ENCODE data around the gene PCDH9.

Gene PCDH9

GRCh38 chr13:66585669-66586203 lies 644.4 kb downstream of the PCDH9 start:
- TF ChIP-seq, protein P1, sequence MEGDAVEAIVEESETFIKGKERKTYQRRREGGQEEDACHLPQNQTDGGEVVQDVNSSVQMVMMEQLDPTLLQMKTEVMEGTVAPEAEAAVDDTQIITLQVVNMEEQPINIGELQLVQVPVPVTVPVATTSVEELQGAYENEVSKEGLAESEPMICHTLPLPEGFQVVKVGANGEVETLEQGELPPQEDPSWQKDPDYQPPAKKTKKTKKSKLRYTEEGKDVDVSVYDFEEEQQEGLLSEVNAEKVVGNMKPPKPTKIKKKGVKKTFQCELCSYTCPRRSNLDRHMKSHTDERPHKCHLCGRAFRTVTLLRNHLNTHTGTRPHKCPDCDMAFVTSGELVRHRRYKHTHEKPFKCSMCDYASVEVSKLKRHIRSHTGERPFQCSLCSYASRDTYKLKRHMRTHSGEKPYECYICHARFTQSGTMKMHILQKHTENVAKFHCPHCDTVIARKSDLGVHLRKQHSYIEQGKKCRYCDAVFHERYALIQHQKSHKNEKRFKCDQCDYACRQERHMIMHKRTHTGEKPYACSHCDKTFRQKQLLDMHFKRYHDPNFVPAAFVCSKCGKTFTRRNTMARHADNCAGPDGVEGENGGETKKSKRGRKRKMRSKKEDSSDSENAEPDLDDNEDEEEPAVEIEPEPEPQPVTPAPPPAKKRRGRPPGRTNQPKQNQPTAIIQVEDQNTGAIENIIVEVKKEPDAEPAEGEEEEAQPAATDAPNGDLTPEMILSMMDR (IDR thresholded peaks at IDR 0.05; ENCODE audit: borderline replicate concordance, insufficient read depth, low read depth, low read length) = no peak
- no peak overlapping the region for H3K4me3 ChIP-seq (ENCODE audit: low read depth, low read length)

DNA sequence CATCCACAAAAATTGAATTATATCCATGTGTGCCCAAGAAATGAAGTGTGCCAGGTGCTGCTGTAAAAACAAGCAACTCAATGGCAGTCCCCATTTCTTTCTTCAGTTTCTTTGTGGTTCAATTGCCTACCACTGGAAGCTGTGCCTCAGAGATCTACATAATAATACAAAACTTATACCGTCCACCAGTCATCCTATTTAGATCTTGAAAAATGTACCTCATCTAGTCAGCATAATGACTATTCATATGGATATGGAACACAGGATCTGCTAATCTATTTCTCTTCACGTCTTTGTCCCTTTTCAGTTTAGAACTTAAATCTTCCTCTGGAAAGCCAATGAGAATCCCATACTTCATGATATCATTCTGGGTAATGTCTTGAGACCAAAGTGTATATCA lies 648.5 kb downstream of the PCDH9 start:
- no peak overlapping the region for H3K4me3 ChIP-seq (ENCODE audit: low read depth, low read length)
- TF ChIP-seq, protein P1 (IDR thresholded peaks at IDR 0.05; ENCODE audit: borderline replicate concordance, insufficient read depth, low read depth, low read length) = no peak

GRCh38 chr13:66578305-66578704 lies 651.8 kb downstream of the PCDH9 start:
- TF ChIP-seq, protein P1 (IDR thresholded peaks at IDR 0.05; ENCODE audit: borderline replicate concordance, insufficient read depth, low read depth, low read length) = no peak
- H3K4me3 ChIP-seq (ENCODE audit: low read depth, low read length) = no peak overlapping the region

GRCh38 chr13:66577358-66577757 lies 652.8 kb downstream of the PCDH9 start:
- TF ChIP-seq, protein P1 (IDR thresholded peaks at IDR 0.05; ENCODE audit: borderline replicate concordance, insufficient read depth, low read depth, low read length) = no peak
- no peak overlapping the region for H3K4me3 ChIP-seq (ENCODE audit: low read depth, low read length)

- no peak overlapping the region for H3K4me3 ChIP-seq (ENCODE audit: low read depth, low read length)
- TF ChIP-seq, protein P1 (IDR thresholded peaks at IDR 0.05; ENCODE audit: borderline replicate concordance, insufficient read depth, low read depth, low read length) = no peak
These were observed 653.8 kb downstream of the PCDH9 start for GRCh38 chr13:66576381-66576780.

DNA sequence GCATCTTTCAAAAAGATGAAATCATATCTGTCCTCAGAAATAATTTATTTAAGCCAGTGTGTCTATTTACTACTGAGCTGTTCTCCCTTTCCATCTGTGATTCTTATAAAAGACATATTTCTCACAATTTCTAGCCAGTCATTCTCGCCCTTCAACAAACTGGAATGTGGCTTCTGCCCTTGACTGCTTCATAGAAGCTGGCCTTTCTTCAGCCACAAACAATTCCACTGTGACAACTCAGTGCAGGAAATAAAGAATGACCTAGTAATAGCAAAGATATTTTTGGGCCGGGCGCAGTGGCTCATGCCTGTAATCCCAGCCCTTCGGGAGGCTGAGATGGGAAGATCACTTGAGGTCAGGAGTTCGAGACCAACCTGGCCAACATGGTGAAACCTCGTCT lies 655.5 kb downstream of the PCDH9 start:
- TF ChIP-seq, protein P1 (IDR thresholded peaks at IDR 0.05; ENCODE audit: borderline replicate concordance, insufficient read depth, low read depth, low read length) = no peak

DNA sequence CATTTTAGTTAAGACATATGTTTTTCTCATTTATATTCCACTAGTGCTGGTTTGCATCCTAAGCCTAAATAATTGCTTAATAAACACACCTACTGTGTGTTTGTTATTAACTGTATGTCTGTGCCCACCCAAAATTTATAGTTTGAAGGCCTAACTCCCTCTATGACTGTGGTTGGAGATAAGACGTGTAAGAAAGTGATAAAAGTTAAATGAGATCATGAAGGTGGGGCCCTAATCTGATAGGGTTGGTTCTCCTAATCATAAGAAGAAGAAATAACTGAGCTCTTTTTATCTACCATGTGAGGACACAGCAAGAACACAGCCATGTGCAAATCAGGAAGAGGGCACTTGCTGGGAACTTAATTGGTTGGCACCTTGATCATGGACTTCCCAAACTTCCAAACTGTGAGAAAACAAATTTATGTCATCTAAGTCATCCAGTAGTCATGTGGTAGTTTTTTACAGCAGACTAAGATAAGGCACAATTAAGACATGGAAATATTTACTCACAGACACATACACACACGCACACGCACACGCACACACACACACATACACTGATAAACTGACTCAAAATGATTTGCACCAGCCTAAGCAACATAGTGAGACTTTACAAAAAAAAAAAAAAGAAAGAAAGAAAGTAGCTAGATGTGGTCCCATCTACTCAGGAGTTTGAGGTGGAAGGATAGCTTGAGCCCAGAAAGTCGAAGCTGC lies 662.1 kb downstream of the PCDH9 start:
- H3K4me3 ChIP-seq (ENCODE audit: low read depth, low read length) = no peak overlapping the region
- TF ChIP-seq, protein P1 (IDR thresholded peaks at IDR 0.05; ENCODE audit: borderline replicate concordance, insufficient read depth, low read depth, low read length) = no peak

More for the DNA sequence above, 655.5 kb downstream of the PCDH9 start:
- no peak overlapping the region for H3K4me3 ChIP-seq (ENCODE audit: low read depth, low read length)
